ENCODE measurements around the gene CCT6B.
A peak's percentile ranks its signal among the peaks of the same experiment; 100 is the strongest.
"Not testable (repeated sequence)": the region's sequence is repeated elsewhere in the genome, so short reads cannot be mapped to it uniquely, and the experiment has no call there.

CCT6B gene, protein sequence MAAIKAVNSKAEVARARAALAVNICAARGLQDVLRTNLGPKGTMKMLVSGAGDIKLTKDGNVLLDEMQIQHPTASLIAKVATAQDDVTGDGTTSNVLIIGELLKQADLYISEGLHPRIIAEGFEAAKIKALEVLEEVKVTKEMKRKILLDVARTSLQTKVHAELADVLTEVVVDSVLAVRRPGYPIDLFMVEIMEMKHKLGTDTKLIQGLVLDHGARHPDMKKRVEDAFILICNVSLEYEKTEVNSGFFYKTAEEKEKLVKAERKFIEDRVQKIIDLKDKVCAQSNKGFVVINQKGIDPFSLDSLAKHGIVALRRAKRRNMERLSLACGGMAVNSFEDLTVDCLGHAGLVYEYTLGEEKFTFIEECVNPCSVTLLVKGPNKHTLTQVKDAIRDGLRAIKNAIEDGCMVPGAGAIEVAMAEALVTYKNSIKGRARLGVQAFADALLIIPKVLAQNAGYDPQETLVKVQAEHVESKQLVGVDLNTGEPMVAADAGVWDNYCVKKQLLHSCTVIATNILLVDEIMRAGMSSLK

DNA sequence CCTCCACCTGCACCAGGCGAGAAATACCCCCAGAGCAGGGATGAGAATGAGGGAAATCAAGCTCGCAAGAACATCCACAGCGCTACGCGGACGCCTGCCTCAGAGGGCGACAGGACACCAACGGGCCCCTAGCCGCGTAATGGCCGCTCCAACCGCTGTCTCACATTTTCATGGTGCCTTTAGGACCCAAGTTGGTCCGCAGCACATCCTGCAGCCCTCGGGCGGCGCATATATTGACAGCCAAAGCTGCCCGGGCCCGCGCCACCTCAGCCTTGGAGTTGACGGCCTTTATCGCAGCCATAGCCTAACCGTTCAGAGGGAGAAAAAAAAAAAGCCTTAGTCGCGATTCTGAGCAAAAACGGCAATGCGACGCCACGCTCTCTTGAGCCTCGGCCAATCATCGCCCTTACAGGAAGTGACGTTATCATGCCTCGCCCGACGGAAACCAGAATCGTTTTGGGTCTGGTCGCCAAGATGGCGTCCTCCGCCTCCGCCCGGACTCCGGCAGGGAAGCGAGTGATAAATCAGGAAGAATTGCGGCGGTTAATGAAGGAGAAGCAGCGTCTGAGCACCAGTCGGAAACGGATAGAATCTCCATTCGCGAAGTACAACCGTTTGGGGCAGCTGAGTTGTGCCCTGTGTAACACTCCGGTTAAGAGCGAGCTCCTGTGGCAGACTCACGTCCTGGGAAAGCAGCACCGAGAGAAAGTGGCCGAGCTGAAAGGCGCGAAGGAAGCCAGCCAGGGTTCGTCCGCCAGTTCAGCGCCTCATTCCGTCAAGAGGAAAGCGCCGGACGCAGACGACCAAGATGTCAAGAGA is at the start of gene CCT6B, which contains the start of gene ZNF830:
Gene CCT6B, minus strand, starts transcription at position 368 of the 819 bp plus-strand sequence. Its CDS starts 67 bp downstream, at position 301.
Gene ZNF830, plus strand, starts transcription at position 448 of the 819 bp plus-strand sequence. Its CDS starts 27 bp downstream, at position 475.
- peak; percentile 70 for DNase-seq (ENCODE audit: low read depth, low spot score)
- H3K27ac ChIP-seq: peak within 1 kb of the TSS; percentile 75

DNA sequence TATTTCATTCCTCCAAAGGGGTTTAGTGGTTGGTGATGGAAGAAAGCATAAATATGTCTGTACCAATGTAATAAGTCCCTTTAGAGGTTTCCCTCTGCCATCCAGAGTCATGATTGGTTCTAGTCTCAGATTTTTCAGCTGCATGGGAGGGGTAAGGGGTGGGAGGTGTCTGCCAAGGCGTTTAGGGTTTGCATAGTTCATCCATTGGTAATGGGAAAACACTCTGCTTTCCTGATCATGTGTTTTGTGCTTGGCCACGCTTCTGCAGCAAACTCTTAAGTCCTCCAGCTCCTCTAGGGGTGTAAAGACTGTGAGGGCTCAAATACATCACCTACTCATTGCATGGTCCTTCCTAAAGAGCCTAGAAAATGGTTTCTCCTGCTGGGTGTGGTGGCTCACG is 48.8 kb upstream of the CCT6B start:
- DNase-seq (ENCODE audit: low read depth, low spot score): no peak
- no peak overlapping the region for H3K27ac ChIP-seq

DNA sequence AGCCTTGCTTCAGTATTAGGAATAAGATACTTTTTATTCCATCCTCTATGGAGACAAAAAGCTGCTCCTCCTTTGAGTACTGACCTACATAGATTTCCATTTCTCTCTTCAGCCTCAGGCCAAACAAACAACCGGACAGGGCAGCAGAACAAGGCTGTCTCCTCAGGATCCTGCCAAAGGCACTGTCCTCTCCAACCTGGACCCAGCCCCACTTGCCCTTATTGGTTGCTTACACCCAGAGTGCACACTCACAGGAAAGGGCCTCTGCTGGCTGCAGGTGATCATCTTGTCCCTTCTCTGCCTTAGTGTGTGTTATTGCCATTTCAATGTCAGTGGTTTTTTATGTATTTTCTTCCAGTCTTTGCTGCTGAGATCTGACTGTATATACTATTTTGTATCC is 45.7 kb upstream of the CCT6B start:
- no peak for DNase-seq (ENCODE audit: low read depth, low spot score)

DNA sequence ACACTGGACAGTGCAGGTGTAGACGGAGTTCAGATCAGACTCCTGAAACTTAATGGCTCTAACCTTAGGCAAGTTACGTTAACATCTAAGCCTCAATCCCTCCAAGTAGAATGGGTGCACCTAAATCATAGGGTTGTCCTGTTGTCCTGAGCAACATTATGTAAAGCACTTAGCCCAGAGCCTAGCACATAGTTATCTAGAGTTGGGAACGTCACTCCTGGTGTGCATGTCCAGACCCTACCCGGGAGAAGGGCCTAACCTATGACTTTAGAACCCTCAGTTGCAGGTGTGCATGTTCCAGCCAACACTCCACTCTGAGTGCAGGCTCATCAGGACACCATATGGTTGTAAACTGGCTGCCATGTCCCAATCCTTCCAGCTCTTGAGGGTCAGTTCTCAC is 45.1 kb upstream of the CCT6B start:
- DNase-seq (ENCODE audit: low read depth, low spot score): no peak
- no peak overlapping the region for H3K27ac ChIP-seq

More for the DNA sequence above, 45.7 kb upstream of the CCT6B start:
- H3K27ac ChIP-seq: no peak overlapping the region

DNA sequence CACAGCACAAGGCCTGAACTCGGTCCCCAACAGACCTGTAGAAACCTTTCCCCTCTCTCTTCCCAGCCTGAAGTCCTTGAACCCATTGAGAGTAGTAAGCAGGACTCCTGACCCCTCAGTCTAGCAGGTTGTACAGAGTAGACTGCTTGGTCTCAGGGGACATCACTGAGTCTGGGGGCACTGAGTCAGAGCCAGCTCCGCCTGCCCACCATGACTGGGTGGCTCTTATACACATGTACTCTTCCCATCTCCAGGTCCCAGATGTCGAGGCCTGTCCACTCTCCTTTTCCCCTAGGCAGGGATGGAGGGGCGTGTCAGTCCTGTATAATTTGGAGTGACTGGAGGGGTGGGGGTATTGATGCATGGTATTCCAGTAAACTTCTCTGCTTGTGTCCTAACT is 42.5 kb upstream of the CCT6B start:
- H3K27ac ChIP-seq: no peak overlapping the region
- no peak for DNase-seq (ENCODE audit: low read depth, low spot score)

DNA sequence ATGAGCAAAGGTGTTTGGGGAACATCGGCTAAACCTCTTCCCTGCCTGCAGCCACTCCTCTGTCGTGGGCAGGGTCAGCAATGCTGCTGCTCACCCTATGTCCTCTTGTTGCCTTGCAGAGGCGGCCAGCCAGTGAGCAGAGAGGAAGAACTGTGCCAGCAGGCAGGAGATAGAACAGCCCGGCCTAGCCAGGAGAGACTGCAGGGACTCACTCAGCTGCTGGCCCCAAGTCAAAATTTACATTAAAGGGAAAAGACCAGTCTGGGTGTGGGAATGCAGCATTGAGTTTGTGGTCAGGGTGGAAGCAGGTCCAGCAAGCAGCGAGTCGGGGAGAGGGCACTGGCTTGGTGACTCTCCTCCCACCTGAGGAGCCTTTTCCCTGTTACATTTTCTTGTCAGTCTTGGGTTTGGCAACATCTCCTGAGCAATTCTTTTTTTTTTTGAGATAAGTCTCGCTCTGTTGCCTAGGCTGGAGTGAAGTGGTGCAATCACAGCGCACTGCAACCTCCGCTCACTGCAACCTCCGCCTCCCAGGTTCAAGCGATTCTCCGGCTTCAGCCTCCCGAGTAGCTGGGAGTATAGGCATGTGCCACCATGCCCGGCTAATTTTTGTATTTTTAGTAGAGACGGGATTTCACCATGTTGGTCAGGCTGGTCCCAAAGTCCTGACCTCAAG is 41.8 kb upstream of the CCT6B start:
- DNase-seq (ENCODE audit: low read depth, low spot score): no peak
- no peak overlapping the region for H3K27ac ChIP-seq

DNA sequence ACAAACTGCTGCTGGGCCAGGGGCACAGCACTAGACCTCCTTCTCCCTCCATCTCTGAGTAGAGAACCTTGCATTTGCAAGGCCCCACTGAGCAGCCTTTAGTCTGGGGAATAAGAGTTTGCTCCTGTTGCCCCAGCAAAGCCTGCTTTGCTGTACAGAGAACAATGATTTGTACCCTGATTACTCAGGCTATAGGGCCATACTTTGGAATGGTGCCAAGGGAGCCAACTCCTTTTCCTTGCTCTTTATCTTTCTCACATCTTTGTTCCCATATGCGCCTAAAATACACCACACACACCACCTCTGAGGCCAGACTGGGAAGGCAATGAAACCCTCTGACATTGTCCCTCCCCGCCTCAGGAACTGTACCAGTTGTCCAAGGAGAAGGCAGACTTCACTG is 40.3 kb upstream of the CCT6B start:
- no peak for DNase-seq (ENCODE audit: low read depth, low spot score)

DNA sequence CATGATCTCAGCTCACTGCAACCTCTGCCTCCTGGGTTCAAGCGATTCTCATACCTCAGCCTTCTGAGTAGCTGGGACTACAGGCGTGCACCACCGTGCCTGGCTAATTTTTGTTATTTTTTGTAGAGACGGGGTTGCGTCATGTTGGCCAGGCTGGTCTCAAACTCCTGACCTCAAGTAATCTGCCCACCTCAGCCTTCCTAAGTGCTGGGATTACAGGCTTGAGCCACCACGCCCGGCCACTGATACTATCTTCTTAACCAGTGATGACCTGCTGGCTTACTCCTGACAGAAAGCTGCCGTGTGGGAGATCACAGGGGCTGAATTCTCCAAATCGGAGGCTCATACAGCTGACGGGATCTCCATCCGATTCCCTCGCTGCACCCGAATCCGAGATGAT is 39.7 kb upstream of the CCT6B start:
- H3K27ac ChIP-seq; DNase-seq (ENCODE audit: low read depth, low spot score): not testable (repeated sequence)

More for the DNA sequence above, 40.3 kb upstream of the CCT6B start:
- no peak overlapping the region for H3K27ac ChIP-seq

DNA sequence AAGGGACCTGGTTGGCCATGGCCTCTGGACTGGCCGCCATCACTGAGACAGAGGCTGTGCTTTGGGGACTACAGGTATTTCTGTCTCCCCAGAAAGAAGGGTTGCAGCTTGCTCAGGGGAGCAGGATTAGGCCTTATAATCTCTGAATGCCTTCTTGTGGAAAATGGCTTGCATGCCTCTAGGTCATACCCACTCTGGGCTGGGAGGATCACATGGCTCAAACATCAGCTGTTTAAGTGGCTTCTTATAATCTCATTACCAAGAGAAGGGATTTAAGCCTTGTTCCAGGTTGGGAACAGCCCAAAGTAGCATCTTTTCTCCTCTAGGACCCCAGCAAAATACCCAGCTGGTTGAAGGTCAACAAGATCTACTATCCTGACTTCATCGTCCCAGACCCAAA is 38.2 kb upstream of the CCT6B start:
- no peak overlapping the region for H3K27ac ChIP-seq

DNA sequence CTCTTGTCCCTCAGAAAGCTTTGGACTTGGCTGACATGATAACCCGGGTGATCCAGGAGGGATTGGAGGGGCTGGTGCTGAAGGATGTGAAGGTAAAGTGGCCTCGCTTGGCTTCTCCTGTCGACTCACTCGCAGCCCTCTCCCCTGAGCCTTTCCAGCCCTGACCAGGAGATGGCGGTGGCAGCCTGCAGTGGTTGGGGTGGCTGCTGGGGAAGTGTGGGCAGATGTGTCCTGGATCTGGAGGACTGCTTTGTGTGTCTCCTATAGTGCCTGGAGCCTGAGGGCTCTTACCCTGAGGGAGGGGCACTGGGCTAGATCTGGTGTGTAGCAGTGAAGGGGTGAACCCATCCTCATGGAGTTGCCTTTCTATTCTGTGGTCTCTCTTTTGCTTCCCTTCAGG is 36.9 kb upstream of the CCT6B start:
- H3K27ac ChIP-seq: no peak overlapping the region

More for the DNA sequence above, 38.2 kb upstream of the CCT6B start:
- DNase-seq (ENCODE audit: low read depth, low spot score): no peak

DNA sequence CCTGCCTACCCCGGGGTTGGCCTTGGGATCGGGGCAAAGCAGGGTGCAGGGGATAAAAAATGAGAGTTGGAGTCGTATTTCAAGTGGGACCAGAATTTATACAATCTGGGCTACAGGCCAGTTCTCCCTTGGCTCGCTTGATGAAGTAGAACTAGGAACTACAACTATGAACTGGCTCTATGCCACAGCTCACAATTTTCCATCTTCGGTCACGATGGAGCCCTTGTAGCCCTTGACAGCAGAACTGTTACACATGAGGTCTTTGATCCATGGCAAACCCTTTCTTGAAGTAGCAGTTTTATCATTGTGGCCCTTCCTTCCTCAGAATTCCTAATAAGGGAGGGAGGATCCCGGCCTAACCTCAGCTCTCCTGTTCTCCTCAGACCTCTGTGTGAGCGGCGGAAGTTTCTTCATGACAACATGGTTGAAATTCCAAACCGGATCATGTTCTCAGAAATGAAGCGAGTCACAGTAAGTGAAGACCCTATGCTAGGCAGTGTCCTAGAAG is 36.1 kb upstream of the CCT6B start:
- no peak for DNase-seq (ENCODE audit: low read depth, low spot score)
- H3K27ac ChIP-seq: no peak overlapping the region

More for the DNA sequence above, 36.9 kb upstream of the CCT6B start:
- no peak for DNase-seq (ENCODE audit: low read depth, low spot score)

DNA sequence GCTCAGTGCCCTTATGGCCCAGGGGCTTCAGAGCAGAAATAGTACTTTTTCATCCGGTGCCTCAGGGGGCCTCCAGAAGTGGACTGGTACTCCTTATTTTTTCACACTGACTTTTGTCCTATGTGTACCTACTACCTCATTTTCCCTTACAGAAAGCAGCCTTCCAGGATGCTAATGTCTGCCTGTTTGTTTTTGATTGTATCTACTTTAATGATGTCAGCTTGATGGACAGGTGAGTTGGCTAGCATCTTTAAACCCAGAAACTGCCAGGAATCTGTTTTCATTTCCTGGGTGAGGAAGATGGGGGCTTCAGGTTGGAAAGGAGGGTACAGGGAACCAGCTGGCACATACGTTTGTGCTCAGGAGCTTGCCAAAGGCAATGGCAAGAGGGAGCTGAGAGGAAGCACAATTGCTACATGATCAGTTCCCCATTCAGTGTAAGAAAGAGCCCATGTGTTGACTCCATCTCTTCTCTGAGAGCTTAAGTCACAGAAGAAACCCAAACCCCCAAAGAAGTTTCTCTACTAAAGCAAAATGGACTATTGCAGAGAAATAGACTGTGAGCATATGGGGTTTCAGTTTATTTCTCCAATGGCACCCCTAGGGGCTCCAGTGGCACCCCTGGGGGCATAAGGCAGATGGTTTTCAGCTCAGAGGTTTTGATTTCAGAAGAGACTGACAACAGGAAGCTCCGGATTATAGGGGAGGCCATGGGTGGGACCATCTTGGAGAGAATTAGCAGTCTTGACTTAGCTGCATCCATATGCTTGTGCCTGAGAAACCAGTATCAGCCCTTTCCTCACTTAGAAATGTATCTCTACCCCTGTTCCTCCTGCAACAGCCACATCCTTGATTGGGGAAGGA is 35.4 kb upstream of the CCT6B start:
- no peak for DNase-seq (ENCODE audit: low read depth, low spot score)
- no peak overlapping the region for H3K27ac ChIP-seq

DNA sequence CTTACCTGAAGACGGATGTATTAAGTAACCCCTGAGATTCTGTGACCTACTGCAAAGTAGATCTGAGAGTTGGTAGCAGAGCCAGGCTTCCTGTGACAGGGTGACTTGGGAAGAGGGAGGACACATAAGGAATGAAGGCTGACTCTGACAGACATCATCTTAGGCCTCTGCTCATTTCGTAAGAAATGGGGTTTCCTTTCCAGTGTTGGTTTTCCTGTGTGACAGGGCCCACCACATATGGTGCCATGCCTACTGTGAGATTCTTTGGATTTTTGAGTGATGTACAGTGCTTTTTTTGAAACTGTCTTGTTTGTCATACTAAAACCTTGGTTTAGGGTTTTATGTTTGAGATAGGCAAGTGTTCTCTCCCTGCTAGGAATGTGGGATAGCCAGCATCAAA is 31.8 kb upstream of the CCT6B start:
- no peak for DNase-seq (ENCODE audit: low read depth, low spot score)

DNA sequence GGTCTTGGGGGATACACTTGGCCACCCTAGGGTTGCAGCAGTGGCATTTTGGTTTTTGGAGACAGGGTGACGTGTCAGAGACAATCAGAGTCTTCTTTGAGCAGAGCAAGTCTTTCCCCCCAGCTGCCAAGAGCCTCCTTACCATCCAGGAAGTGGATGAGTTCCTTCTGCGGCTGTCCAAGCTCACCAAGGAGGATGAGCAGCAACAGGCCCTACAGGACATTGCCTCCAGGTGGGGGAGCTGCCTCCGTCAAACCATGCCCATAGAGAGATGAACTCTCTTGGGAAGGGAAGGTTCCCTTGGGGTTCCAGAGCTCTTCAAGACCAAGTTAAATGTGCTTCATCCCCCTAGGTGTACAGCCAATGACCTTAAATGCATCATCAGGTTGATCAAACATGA is 30.3 kb upstream of the CCT6B start:
- no peak for DNase-seq (ENCODE audit: low read depth, low spot score)
- no peak overlapping the region for H3K27ac ChIP-seq

More for the DNA sequence above, 31.8 kb upstream of the CCT6B start:
- no peak overlapping the region for H3K27ac ChIP-seq

DNA sequence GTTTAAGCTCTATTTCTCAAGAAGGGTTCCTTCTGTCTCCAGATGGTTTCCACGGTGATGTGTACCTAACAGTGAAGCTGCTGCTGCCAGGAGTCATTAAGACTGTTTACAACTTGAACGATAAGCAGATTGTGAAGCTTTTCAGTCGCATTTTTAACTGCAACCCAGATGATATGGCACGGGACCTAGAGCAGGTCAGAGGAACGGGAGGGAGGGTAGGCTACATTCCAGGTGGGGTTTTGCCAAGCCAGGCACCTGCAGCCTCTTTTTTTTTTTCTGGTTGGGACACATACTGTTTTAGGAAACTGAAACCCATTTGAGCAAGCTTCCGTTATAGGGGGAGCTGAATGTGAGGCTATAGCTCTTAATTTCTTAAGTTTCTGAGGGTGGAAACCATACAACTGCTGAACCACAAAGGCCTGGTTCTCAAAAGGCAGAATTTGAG is 29.7 kb upstream of the CCT6B start:
- no peak for DNase-seq (ENCODE audit: low read depth, low spot score)
- H3K27ac ChIP-seq: no peak overlapping the region

DNA sequence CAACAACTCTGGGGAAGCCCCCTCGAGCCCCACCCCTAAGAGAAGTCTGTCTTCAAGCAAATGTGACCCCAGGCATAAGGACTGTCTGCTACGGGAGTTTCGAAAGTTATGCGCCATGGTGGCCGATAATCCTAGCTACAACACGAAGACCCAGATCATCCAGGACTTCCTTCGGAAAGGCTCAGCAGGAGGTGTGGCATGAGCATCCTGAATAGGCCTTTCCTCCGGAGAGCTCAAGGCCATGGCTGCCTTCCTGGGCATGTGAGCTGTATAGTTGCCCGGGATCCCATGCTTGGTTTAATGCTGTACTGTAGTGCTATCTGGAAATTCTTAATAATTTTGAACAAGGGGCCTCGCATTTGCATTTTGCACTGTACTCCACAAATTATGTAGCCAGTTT is 28.2 kb upstream of the CCT6B start:
- no peak for DNase-seq (ENCODE audit: low read depth, low spot score)
- H3K27ac ChIP-seq: no peak overlapping the region

DNA sequence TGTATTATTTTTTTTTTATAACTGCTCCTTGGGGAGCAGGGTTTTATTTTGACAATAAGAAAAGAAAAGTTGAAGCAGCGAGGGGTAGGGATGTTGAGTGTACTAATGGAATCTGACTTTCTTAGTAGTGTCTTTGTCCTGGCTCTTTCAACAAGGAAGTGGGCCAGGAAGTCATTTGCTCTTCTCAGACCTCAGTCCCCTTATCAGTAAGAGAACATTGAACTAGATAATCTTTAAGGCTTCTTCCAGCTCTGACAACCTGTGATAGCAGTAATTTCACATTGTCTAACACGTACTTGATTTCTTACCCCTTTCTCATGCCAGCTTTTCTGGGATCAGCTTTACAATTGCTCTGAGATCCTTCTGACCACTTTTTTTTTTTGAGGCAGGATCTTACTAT is 27.4 kb upstream of the CCT6B start:
- H3K27ac ChIP-seq: no peak overlapping the region
- DNase-seq (ENCODE audit: low read depth, low spot score): no peak

DNA sequence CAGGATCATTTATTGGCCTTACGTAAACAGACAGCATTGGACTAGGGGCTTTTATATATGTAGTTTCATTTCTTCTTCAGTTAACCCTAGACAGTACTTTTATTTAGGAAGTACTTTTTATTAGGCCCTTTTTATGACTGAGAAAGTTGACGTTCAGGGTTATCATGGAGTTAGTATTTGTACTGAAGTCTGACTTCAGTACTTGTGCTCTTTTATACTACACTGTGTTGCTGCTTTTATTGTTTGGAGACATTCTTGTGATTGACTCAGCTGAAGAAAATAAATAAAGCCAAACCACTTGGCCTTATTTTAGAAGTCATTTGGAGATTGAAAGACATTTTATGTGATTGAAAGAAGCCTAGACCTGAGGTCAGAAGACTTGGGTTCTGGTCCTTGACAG is 26.0 kb upstream of the CCT6B start:
- H3K27ac ChIP-seq: no peak overlapping the region
- DNase-seq (ENCODE audit: low read depth, low spot score): no peak

DNA sequence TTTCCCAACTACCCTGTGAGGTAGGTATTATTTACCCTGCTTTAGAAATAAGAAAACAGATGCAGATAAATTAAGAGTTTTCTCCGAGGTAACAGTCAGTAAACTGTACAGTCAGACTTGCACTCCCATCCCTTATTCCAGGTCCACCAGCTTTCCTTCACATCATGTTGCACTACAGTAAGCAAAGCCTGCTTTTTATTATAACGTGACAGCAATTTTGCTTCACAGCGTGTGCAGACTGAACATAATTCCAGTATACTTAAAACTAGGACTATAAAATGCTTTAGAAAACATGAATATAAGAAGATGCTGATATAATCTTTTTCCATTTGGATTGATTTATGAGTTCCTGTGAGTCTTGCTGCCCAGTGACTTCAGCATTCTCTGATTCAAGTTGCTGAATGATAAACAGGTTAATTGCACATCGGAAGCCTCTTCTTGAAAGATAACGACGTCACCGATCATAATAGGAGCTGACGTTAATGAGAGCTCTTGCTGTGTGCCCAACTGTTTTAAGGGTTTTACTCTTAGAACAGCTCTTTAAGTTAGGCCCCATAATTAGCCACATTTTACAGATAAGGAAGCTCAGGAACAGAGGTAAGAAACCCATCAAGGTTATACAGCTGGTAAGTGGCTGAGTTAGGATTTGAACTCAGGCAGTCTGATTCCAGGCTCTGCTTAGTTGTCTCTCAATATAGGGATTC is 20.4 kb upstream of the CCT6B start:
- DNase-seq (ENCODE audit: low read depth, low spot score): no peak
- peak overlapping the region; percentile 86 for H3K27ac ChIP-seq
